Measurements from ENCODE around the gene PSME3.

Gene PSME3

GRCh38 chr17:42814633-42815399, 18.4 kb upstream of the PSME3 start:
- TF ChIP-seq SIN3A (IDR thresholded peaks at IDR 0.05; ENCODE audit: borderline replicate concordance, insufficient read depth, low read length), result peak; percentile 78; the same call in 1 of the 2 replicates
- TF ChIP-seq FOXP2 (optimal IDR thresholded peaks at IDR 0.05; ENCODE audit: borderline replicate concordance, extremely low read depth, extremely low read length, insufficient read depth), result no peak
- 0 out of 4 replicates have a peak, but pooled peaks of 1 of the 2 experiments have one; percentile 43 for TF ChIP-seq REST (IDR thresholded peaks at IDR 0.05; ENCODE audit: insufficient read depth in 1 of 2, low read depth in 2 of 2, low read length in 2 of 2)
- no peak for TF ChIP-seq TAF1 (IDR thresholded peaks at IDR 0.05; ENCODE audit: borderline replicate concordance, insufficient read depth, low read length)
- TF ChIP-seq POLR2AphosphoS5 (IDR thresholded peaks at IDR 0.05; ENCODE audit: low read depth, low read length), result peak; percentile 44; the same call in 1 of the 2 replicates

- TF ChIP-seq SIN3A (IDR thresholded peaks at IDR 0.05; ENCODE audit: borderline replicate concordance, insufficient read depth, low read length), result no peak
- no peak for TF ChIP-seq FOXP2 (optimal IDR thresholded peaks at IDR 0.05; ENCODE audit: borderline replicate concordance, extremely low read depth, extremely low read length, insufficient read depth)
- no peak for TF ChIP-seq TAF1 (IDR thresholded peaks at IDR 0.05; ENCODE audit: borderline replicate concordance, insufficient read depth, low read length)
- TF ChIP-seq REST (IDR thresholded peaks at IDR 0.05; ENCODE audit: insufficient read depth in 1 of 2, low read depth in 2 of 2, low read length in 2 of 2), result no peak
- TF ChIP-seq POLR2AphosphoS5 (IDR thresholded peaks at IDR 0.05; ENCODE audit: low read depth, low read length), result no peak
Observed at GRCh38 chr17:42817866-42818265, 15.3 kb upstream of the PSME3 start.

- no peak for TF ChIP-seq TAF1 (IDR thresholded peaks at IDR 0.05; ENCODE audit: borderline replicate concordance, insufficient read depth, low read length)
- TF ChIP-seq POLR2AphosphoS5 (IDR thresholded peaks at IDR 0.05; ENCODE audit: low read depth, low read length), result no peak
- TF ChIP-seq SIN3A (IDR thresholded peaks at IDR 0.05; ENCODE audit: borderline replicate concordance, insufficient read depth, low read length), result no peak
- no peak for TF ChIP-seq FOXP2 (optimal IDR thresholded peaks at IDR 0.05; ENCODE audit: borderline replicate concordance, extremely low read depth, extremely low read length, insufficient read depth)
- no peak for TF ChIP-seq REST (IDR thresholded peaks at IDR 0.05; ENCODE audit: insufficient read depth in 1 of 2, low read depth in 2 of 2, low read length in 2 of 2)
Observed at GRCh38 chr17:42818379-42818778, 14.8 kb upstream of the PSME3 start.

GRCh38 chr17:42819939-42820535, 13.2 kb upstream of the PSME3 start:
- no peak for TF ChIP-seq SIN3A (IDR thresholded peaks at IDR 0.05; ENCODE audit: borderline replicate concordance, insufficient read depth, low read length)
- TF ChIP-seq POLR2AphosphoS5 (IDR thresholded peaks at IDR 0.05; ENCODE audit: low read depth, low read length), result no peak
- no peak for TF ChIP-seq REST (IDR thresholded peaks at IDR 0.05; ENCODE audit: insufficient read depth in 1 of 2, low read depth in 2 of 2, low read length in 2 of 2)
- no peak for TF ChIP-seq FOXP2 (optimal IDR thresholded peaks at IDR 0.05; ENCODE audit: borderline replicate concordance, extremely low read depth, extremely low read length, insufficient read depth)
- no peak for TF ChIP-seq TAF1 (IDR thresholded peaks at IDR 0.05; ENCODE audit: borderline replicate concordance, insufficient read depth, low read length)
